Frontal cortex (tissue), 4 donors: ENCODE measurements around the gene TRAK1. TPM values are rescaled to one million over a fixed set of nuclear protein-coding genes. Genes with fewer than 3 reads are reported as not detected.
"Not testable (repeated sequence)": the region's sequence is repeated elsewhere in the genome, so short reads cannot be mapped to it uniquely, and the experiment has no call there.

Experiments
- DNase-seq, 2 donors: peaks; one replicate each; pipeline ENCODE4 v3.0.0; 2012; ENCODE audit warnings: low spot score in 2 of 2
- FAIRE-seq: peaks from 2 replicates; lab custom pipeline; 2012; peaks lifted over from hg19 to GRCh38; lab: Jason Lieb, UNC
- total RNA-seq: library from RNA; depleted of rRNA; stranded (reverse); fragments of >200 nt; gene quantifications from one replicate; pipeline ENCODE4 v1.2.3, GENCODE V29; 2014
- donor health status: control.
- donor health status: control.
- donor health status: control.

TRAK1 gene
- 28.1 TPM for total RNA-seq

GRCh38 chr3:42090973-42091731, at the start of gene TRAK1:
Gene TRAK1 (plus strand): TSS chr3:42091357. CDS start chr3:42091470, 113 bp downstream.
- DNase-seq (no peak), FAIRE-seq (no peak)

- DNase-seq (no peak), FAIRE-seq (no peak)
Measured at GRCh38 chr3:42042747-42043098, 48.4 kb upstream of the TRAK1 start.

GRCh38 chr3:42043099-42043813, 47.9 kb upstream of the TRAK1 start:
- FAIRE-seq (no peak), DNase-seq (no peak)

- no peak for FAIRE-seq
- no peak for DNase-seq
Measured at GRCh38 chr3:42045708-42046243, 45.4 kb upstream of the TRAK1 start.

- not testable (repeated sequence) for FAIRE-seq, DNase-seq
Measured at GRCh38 chr3:42048526-42048925, 42.6 kb upstream of the TRAK1 start.

- DNase-seq, result no peak
- FAIRE-seq, result no peak
Measured at GRCh38 chr3:42050126-42050525, 41.0 kb upstream of the TRAK1 start.

- FAIRE-seq, result no peak
- DNase-seq, result no peak
Measured at GRCh38 chr3:42051384-42052131, 39.6 kb upstream of the TRAK1 start.

GRCh38 chr3:42052132-42052483, 39.0 kb upstream of the TRAK1 start:
- FAIRE-seq (no peak), DNase-seq (no peak)

GRCh38 chr3:42052484-42053351, 38.4 kb upstream of the TRAK1 start:
- DNase-seq (peak; percentile 49 to 66), FAIRE-seq (peak; percentile 79)

GRCh38 chr3:42053476-42053875, 37.7 kb upstream of the TRAK1 start:
- DNase-seq (no peak), FAIRE-seq (no peak)

GRCh38 chr3:42055291-42055690, 35.9 kb upstream of the TRAK1 start:
- DNase-seq (no peak), FAIRE-seq (no peak)

GRCh38 chr3:42056840-42057239, 34.3 kb upstream of the TRAK1 start:
- DNase-seq, result no peak
- FAIRE-seq, result no peak

- DNase-seq, result no peak
- no peak for FAIRE-seq
Measured at GRCh38 chr3:42057561-42058211, 33.5 kb upstream of the TRAK1 start.

- FAIRE-seq (no peak), DNase-seq (no peak)
Measured at GRCh38 chr3:42061025-42061712, 30.0 kb upstream of the TRAK1 start.

- DNase-seq, result peak in 1 of 2 donors; percentile 46
- FAIRE-seq, result no peak
Measured at GRCh38 chr3:42061713-42062380, 29.3 kb upstream of the TRAK1 start.

- no peak for FAIRE-seq
- DNase-seq, result no peak
Measured at GRCh38 chr3:42062464-42062863, 28.7 kb upstream of the TRAK1 start.

GRCh38 chr3:42063888-42064287, 27.3 kb upstream of the TRAK1 start:
- DNase-seq, result no peak
- no peak for FAIRE-seq
